Measurements from ENCODE around the gene PLXNB3. TPM values are rescaled to one million over a fixed set of nuclear protein-coding genes. Genes with fewer than 3 reads are reported as not detected.

PLXNB3 gene
- total and polyA plus RNA-seq, 4 donors, result 0.11 to 0.69 (median 0.46) TPM

- TF ChIP-seq CTCF (IDR thresholded peaks at IDR 0.05; ENCODE audit: low read depth, low read length, missing input control) (no peak), ATF3 (IDR thresholded peaks at IDR 0.05) (no peak), RAD21 (IDR thresholded peaks at IDR 0.05) (no peak), RXRA (IDR thresholded peaks at IDR 0.05) (no peak), FOXA2 (IDR thresholded peaks at IDR 0.05) (no peak), TAF1 (conservative IDR thresholded peaks at IDR 0.05) (no peak), GABPA (IDR thresholded peaks at IDR 0.05 in 1 of 2, conservative IDR thresholded peaks at IDR 0.05 in 1 of 2) (no peak), HNF4A (conservative IDR thresholded peaks at IDR 0.05) (no peak), EGR1 (IDR thresholded peaks at IDR 0.05; ENCODE audit: low read depth in 2 of 2) (no peak)
Measured at GRCh38 chrX:153725832-153726285, 38.2 kb upstream of the PLXNB3 start (continued).

DNA sequence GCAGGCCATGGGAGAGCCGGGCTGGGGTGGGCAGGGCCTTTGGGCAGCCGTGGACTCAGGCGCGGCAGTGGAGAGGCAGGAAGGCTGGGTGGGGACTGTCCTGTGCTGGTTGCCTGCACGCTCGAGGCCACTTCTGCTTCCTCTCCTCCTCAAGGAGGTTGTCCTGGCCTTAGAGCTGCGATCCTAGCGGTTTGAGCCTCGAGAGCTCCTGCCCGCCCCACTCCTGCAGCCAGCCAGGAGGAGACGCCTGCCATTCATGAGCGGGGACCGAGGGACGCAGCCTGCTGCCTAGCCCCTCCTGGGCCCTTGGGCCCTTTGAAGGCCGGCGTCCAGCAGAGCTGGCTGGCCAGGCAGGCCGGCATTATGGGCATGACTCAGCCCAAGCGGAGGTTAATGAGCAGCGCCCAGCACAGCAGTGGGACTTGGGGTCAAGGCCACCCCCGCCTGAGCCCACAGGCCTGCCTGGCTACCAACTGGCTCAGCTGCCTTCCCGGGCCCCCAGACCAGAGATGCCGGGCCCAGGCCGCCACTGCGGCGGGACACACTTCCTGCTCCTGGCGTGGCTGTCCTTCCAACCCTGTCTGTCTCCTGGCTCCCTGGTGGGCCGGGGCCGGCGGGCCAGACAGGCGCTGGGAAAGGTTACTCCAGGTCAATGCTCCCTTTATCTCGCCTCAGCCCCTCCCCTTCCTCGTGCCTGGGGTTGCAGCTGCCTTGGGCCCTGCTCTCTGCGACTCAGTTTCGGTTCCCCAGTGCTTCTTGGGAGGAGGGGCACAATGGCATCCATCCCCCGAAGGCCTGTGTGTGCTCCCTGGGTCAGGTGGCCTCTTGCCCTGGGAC is 37.5 kb upstream of the PLXNB3 start:
- Histone ChIP-seq H3K27ac (ENCODE audit: low read depth in 1 of 2, low read length in 2 of 2) (peak overlapping the region; percentile 86 to 88), H3K4me1 (ENCODE audit: control insufficient read depth in 4 of 4, insufficient read depth in 4 of 4, low read length in 3 of 4) (peaks cover 24 to 44% (median 37%) of the 10 kb centered on the region in 4 donors), H3K9ac (ENCODE audit: low read depth in 1 of 2, low read length in 2 of 2) (peak overlapping the region; percentile 13 to 47), H3K4me3 (ENCODE audit: low read depth in 1 of 3, low read length in 3 of 3) (peak overlapping the region in 1 of 3 donors; percentile 82), H3K36me3 (ENCODE audit: control insufficient read depth in 4 of 4, insufficient read depth in 3 of 4, low read depth in 1 of 4, low read length in 3 of 4) (peaks cover 0 to 2% (median 0%) of the 10 kb centered on the region in 4 donors), H3K9me3 (ENCODE audit: control insufficient read depth in 4 of 4, low read length in 3 of 4) (no peaks in the 10 kb centered on the region), H3K27me3 (ENCODE audit: control insufficient read depth in 4 of 4, insufficient read depth in 4 of 4, low read length in 3 of 4) (no peaks in the 10 kb centered on the region)
- TF ChIP-seq HNF4A (conservative IDR thresholded peaks at IDR 0.05) (peak in 1 of 2 donors; percentile 25), REST (IDR thresholded peaks at IDR 0.05) (no peak), SP1 (IDR thresholded peaks at IDR 0.05) (peak; percentile 32), JUND (IDR thresholded peaks at IDR 0.05) (no peak), NR2F2 (IDR thresholded peaks at IDR 0.05) (peak; percentile 25), RXRA (IDR thresholded peaks at IDR 0.05) (peak; percentile 64 to 74)
- WGBS, result 11% methylated on average over 35 of the region's 35 CpGs
- peak; percentile 44 for DNase-seq (ENCODE audit: low spot score)
